GM23338 (cell line): Measurements from ENCODE around the gene MEI1. TPM values are rescaled to one million over a fixed set of nuclear protein-coding genes. Genes with fewer than 3 reads are reported as not detected.
A peak's percentile ranks its signal among the peaks of the same experiment; 100 is the strongest.

ENCODE experiments used
- ATAC-seq: fragments of 200-7000 bp; cut with Tn5 transposase; 3 replicates; pipeline ENCODE4 v1.9.1; 2020
- DNase-seq: peaks from one replicate; pipeline ENCODE4 v3.0.0-alpha.2; 2015; ENCODE audit warnings: low spot score
- H2AFZ ChIP-seq: fragments of 200-600 bp; sonication (generic); 2 replicates; pipeline ENCODE4 v1.8.0; 2016; ENCODE audit warnings: antibody characterized with exemption, mild to moderate bottlenecking, moderate library complexity
- H3F3A ChIP-seq: fragments of 200-600 bp; sonication (generic); replicated peaks from 2 replicates; pipeline ENCODE4 v1.8.0; 2017; ENCODE audit warnings: antibody characterized with exemption, mixed run types, low read depth
- H3K27ac ChIP-seq: fragments of 200-600 bp; sonication (generic); 2 replicates; pipeline ENCODE4 v1.6.1; 2016; ENCODE audit warnings: low read depth
- H3K27me3 ChIP-seq: fragments of 200-600 bp; sonication (generic); 2 replicates; pipeline ENCODE4 v1.8.0; 2016; ENCODE audit warnings: mild to moderate bottlenecking, mixed run types, moderate library complexity; ENCODE audit not compliant: insufficient read depth
- H3K36me3 ChIP-seq: fragments of 200-600 bp; sonication (generic); 2 replicates; pipeline ENCODE4 v1.8.0; 2016; ENCODE audit warnings: mild to moderate bottlenecking; ENCODE audit not compliant: insufficient read depth
- H3K4me1 ChIP-seq: fragments of 200-600 bp; sonication (generic); 2 replicates; pipeline ENCODE4 v1.8.0; 2016; ENCODE audit warnings: mild to moderate bottlenecking, moderate library complexity; ENCODE audit not compliant: insufficient read depth
- H3K4me2 ChIP-seq: fragments of 200-600 bp; sonication (generic); 2 replicates; pipeline ENCODE4 v1.7.1; 2017; ENCODE audit warnings: mixed run types
- H3K4me3 ChIP-seq: fragments of 200-600 bp; sonication (generic); 2 replicates; pipeline ENCODE4 v1.6.1; 2016; ENCODE audit warnings: mixed run types
- H3K79me2 ChIP-seq: fragments of 200-600 bp; sonication (generic); replicated peaks from 2 replicates; pipeline ENCODE4 v1.8.0; 2017; ENCODE audit warnings: mild to moderate bottlenecking; ENCODE audit not compliant: insufficient read depth
- H3K9me2 ChIP-seq: fragments of 200-600 bp; sonication (generic); 2 replicates; pipeline ENCODE4 v1.8.0; 2017; ENCODE audit not compliant: insufficient read depth
- H4K20me1 ChIP-seq: fragments of 200-600 bp; sonication (generic); replicated peaks from 2 replicates; pipeline ENCODE4 v1.8.0; 2017; ENCODE audit warnings: mild to moderate bottlenecking; ENCODE audit not compliant: insufficient read depth
- H3K27ac Mint-ChIP-seq: 2 replicates; pipeline ENCODE4 v1.8.0; 2020; ENCODE audit warnings: inconsistent platforms, mild to moderate bottlenecking, moderate library complexity, mixed read lengths
- H3K27me3 Mint-ChIP-seq: 3 replicates; pipeline ENCODE4 v1.8.0; 2022; ENCODE audit warnings: low read depth, mild to moderate bottlenecking, moderate library complexity, mixed read lengths, inconsistent platforms; ENCODE audit not compliant: insufficient read depth, poor library complexity
- H3K36me3 Mint-ChIP-seq: 3 replicates; pipeline ENCODE4 v1.8.0; 2021; ENCODE audit warnings: low read depth, mild to moderate bottlenecking, inconsistent platforms, moderate library complexity, mixed read lengths
- H3K4me1 Mint-ChIP-seq: 3 replicates; pipeline ENCODE4 v1.8.0; 2020; ENCODE audit warnings: mild to moderate bottlenecking, inconsistent platforms, mixed read lengths
- H3K4me3 Mint-ChIP-seq: 3 replicates; pipeline ENCODE4 v1.8.0; 2021; ENCODE audit warnings: moderate library complexity, mild to moderate bottlenecking, inconsistent platforms, mixed read lengths
- H3K9me3 Mint-ChIP-seq: 3 replicates; pipeline ENCODE4 v1.8.0; 2020; ENCODE audit warnings: moderate library complexity, mild to moderate bottlenecking, inconsistent platforms, mixed read lengths
- CREB1 ChIP-seq: fragments of 250-450 bp; sonication (Bioruptor Pico); IDR thresholded peaks from 2 replicates; pipeline ENCODE4 v1.5.0; 2020; ENCODE audit warnings: low read depth, mild to moderate bottlenecking, moderate library complexity
- EZH2 ChIP-seq: fragments of 200-600 bp; sonication (generic); IDR thresholded peaks from one replicate; pipeline ENCODE4 v1.8.0; 2017; ENCODE audit warnings: antibody characterized with exemption, mild to moderate bottlenecking, low read depth; ENCODE audit not compliant: unreplicated experiment
- EZH2phosphoT487 ChIP-seq: fragments of 200-600 bp; sonication (generic); IDR thresholded peaks from one replicate; pipeline ENCODE4 v1.8.1; 2018; ENCODE audit warnings: antibody characterized with exemption; ENCODE audit not compliant: unreplicated experiment
- STAT1 ChIP-seq: IDR thresholded peaks from one replicate; pipeline ENCODE4 v1.6.1; 2016; ENCODE audit warnings: antibody characterized with exemption; ENCODE audit not compliant: unreplicated experiment
- ZNF331 ChIP-seq: fragments of 250-450 bp; sonication (Bioruptor Pico); IDR thresholded peaks from 2 replicates; pipeline ENCODE4 v1.5.0; 2020; ENCODE audit warnings: low read depth, mild to moderate bottlenecking, moderate library complexity
- polyA plus RNA-seq: library from polyadenylated mRNA; unstranded; fragments of >200 nt; fragmentation: Nextera tagmentation; extraction: Ambion mirVana; gene quantifications from 2 replicates; pipeline ENCODE4 v1.2.1, GENCODE V29; 2016
- total RNA-seq: library from RNA; depleted of rRNA; stranded (reverse); fragments of >200 nt; shearing (Covaris generic); gene quantifications from 2 replicates; pipeline ENCODE4 v1.2.3, GENCODE V29; 2014
- TF ChIP-seq, protein P1 (sequence below), 2 experiments: fragments of 200-600 bp in 1 of 2; sonication (generic) in 1 of 2; conservative IDR thresholded peaks; 2 replicates each; pipeline versions ENCODE4 v1.5.1 to v1.6.1; 2016 to 2017; ENCODE audit warnings: antibody characterized with exemption in 2 of 2, low read depth in 2 of 2, mild to moderate bottlenecking in 2 of 2, moderate library complexity in 1 of 2
- TF ChIP-seq, protein P2 (sequence below): IDR thresholded peaks from 2 replicates; pipeline ENCODE4 v1.6.1; 2016; ENCODE audit warnings: antibody characterized with exemption

Gene MEI1
- total and polyA plus RNA-seq, 2 experiments from 2014 or later = 0.28 to 0.87 TPM

DNA sequence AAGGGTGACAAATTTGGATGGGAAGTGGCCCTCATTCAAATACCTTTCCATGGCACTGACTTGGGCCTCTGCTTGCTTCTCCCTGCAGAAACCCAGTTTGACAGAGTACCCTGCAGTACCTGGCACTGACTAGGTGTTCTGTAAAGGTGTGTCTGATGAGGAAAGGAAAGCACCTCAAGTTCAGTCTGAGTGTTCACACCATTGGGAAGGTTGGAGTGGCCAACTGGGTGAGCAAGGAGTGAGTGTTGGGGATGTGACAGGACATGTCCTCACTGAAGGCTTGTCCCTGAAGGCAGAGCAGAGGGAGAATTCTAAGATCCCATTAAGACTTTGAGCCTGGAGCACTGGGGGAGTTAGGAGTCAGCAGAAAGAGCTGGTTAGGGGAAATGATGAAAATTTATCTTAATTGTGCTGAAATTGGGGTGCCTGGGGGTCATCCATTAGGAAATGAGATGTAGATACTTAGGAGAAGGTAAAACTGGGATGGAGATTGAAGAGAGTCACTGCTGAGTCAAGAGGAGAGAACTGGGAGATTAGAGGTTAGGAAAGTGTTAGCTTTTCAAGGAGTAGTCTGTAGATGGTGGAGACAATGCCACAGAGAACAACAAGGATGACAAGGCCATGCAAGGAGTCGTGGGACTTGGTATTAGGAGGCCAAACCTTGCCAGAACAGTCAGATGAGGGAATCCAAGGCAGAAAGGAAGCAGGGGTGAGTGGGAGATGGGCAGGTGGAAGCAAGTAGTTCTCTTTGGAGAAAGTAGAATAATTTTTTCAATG lies 139.7 kb downstream of the MEI1 start:
- H2AFZ ChIP-seq = no peak overlapping the region
- H4K20me1 ChIP-seq = peaks cover 70% of the 10 kb centered on the region
- peaks cover 56% of the 10 kb centered on the region for H3K36me3 Mint-ChIP-seq
- peak overlapping the region; percentile 32; the same call in 1 of the 2 replicates for H3K27ac ChIP-seq
- H3K4me1 Mint-ChIP-seq = peaks cover 39% of the 10 kb centered on the region
- H3K36me3 ChIP-seq = peaks cover 26% of the 10 kb centered on the region
- H3F3A ChIP-seq = peaks cover 6% of the 10 kb centered on the region; the same call in 1 of the 2 replicates
- peaks cover 32% of the 10 kb centered on the region for H3K4me1 ChIP-seq
- H3K27me3 ChIP-seq = no peaks in the 10 kb centered on the region
- peak overlapping the region; percentile 21 for H3K27ac Mint-ChIP-seq
- peaks cover 100% of the 10 kb centered on the region for H3K79me2 ChIP-seq
- H3K9me3 Mint-ChIP-seq = no peaks in the 10 kb centered on the region
- DNase-seq (no peak), ATAC-seq (no peak)
- no peaks in the 10 kb centered on the region for H3K9me2 ChIP-seq
- no peak overlapping the region for H3K4me2 ChIP-seq
- H3K27me3 Mint-ChIP-seq = no peaks in the 10 kb centered on the region
- H3K4me3 ChIP-seq = no peak overlapping the region
- no peak overlapping the region for H3K4me3 Mint-ChIP-seq
- TF ChIP-seq EZH2phosphoT487 (no peak), ZNF331 (CRISPR knock-in tag) (no peak), EZH2 (no peak)

DNA sequence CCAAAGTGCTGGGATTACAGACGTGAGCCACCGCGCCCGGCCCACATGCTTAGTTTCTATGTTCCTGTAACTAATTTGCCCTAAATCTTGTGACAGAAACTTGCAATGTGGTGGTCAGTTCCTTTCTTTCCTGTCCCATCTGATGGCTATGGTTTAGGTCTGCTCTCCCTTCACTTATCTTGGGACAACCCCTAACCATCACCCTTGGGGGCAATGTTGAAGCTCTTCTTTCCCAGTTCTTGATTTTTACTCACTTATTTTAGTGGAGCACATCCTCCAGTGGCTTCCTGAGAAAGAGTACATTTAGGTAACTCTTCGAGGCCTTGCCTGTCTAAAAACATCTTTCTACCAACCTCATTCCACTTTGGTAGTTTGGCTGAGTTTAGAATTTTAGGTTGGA lies 140.9 kb downstream of the MEI1 start:
- Histone ChIP-seq H3K27me3 (no peaks in the 10 kb centered on the region), H3K4me3 (no peak overlapping the region), H4K20me1 (peaks cover 81% of the 10 kb centered on the region), H2AFZ (no peak overlapping the region), H3K36me3 (peaks cover 26% of the 10 kb centered on the region), H3K79me2 (peaks cover 100% of the 10 kb centered on the region), H3K4me1 (peaks cover 38% of the 10 kb centered on the region), H3K9me2 (no peaks in the 10 kb centered on the region), H3K27ac (peak overlapping the region; percentile 74; the same call in 1 of the 2 replicates), H3F3A (peaks cover 11% of the 10 kb centered on the region; the same call in 1 of the 2 replicates), H3K4me2 (no peak overlapping the region)
- Mint-ChIP-seq H3K36me3 (peaks cover 48% of the 10 kb centered on the region), H3K4me1 (peaks cover 41% of the 10 kb centered on the region), H3K27ac (peak overlapping the region; percentile 60; the same call in 1 of the 2 replicates), H3K27me3 (peaks cover 6% of the 10 kb centered on the region), H3K9me3 (no peaks in the 10 kb centered on the region), H3K4me3 (no peak overlapping the region; the same call in 2 of the 3 replicates)
- TF ChIP-seq, protein P1, sequence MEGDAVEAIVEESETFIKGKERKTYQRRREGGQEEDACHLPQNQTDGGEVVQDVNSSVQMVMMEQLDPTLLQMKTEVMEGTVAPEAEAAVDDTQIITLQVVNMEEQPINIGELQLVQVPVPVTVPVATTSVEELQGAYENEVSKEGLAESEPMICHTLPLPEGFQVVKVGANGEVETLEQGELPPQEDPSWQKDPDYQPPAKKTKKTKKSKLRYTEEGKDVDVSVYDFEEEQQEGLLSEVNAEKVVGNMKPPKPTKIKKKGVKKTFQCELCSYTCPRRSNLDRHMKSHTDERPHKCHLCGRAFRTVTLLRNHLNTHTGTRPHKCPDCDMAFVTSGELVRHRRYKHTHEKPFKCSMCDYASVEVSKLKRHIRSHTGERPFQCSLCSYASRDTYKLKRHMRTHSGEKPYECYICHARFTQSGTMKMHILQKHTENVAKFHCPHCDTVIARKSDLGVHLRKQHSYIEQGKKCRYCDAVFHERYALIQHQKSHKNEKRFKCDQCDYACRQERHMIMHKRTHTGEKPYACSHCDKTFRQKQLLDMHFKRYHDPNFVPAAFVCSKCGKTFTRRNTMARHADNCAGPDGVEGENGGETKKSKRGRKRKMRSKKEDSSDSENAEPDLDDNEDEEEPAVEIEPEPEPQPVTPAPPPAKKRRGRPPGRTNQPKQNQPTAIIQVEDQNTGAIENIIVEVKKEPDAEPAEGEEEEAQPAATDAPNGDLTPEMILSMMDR (conservative IDR thresholded peaks at IDR 0.05; ENCODE audit: low read depth in 2 of 2) = no peak
- no peak for TF ChIP-seq EZH2phosphoT487
- no peak for TF ChIP-seq STAT1
- no peak for TF ChIP-seq CREB1 (CRISPR knock-in tag)
- TF ChIP-seq, protein P2, sequence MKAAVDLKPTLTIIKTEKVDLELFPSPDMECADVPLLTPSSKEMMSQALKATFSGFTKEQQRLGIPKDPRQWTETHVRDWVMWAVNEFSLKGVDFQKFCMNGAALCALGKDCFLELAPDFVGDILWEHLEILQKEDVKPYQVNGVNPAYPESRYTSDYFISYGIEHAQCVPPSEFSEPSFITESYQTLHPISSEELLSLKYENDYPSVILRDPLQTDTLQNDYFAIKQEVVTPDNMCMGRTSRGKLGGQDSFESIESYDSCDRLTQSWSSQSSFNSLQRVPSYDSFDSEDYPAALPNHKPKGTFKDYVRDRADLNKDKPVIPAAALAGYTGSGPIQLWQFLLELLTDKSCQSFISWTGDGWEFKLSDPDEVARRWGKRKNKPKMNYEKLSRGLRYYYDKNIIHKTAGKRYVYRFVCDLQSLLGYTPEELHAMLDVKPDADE = no peak
- DNase-seq (no peak), ATAC-seq (no peak)
